ENCODE results near the gene SLC39A10. TPM values are rescaled to one million over a fixed set of nuclear protein-coding genes. Genes with fewer than 3 reads are reported as not detected.

Gene SLC39A10
- total RNA-seq, 1 donor from 2014 or later, result 62.0 TPM

GRCh38 chr2:195667974-195668373, 10.9 kb downstream of the SLC39A10 start:
- TF ChIP-seq CTCF (IDR thresholded peaks at IDR 0.05; ENCODE audit: unreplicated experiment), result no peak
- H3K4me1 Mint-ChIP-seq (ENCODE audit: unreplicated experiment), result peaks cover 3% of the 10 kb centered on the region
- H3K36me3 Mint-ChIP-seq (ENCODE audit: low read depth, unreplicated experiment), result no peaks in the 10 kb centered on the region
- H3K9me3 Mint-ChIP-seq (ENCODE audit: unreplicated experiment), result no peaks in the 10 kb centered on the region
- H3K27ac Mint-ChIP-seq (ENCODE audit: unreplicated experiment), result no peak overlapping the region
- no peak for DNase-seq (ENCODE audit: low spot score)
- H3K27me3 Mint-ChIP-seq (ENCODE audit: unreplicated experiment), result no peaks in the 10 kb centered on the region
- no peak overlapping the region for H3K4me3 Mint-ChIP-seq (ENCODE audit: unreplicated experiment)

- DNase-seq (ENCODE audit: low spot score), result no peak
- Mint-ChIP-seq H3K27ac (ENCODE audit: unreplicated experiment) (no peak overlapping the region), H3K36me3 (ENCODE audit: low read depth, unreplicated experiment) (no peaks in the 10 kb centered on the region), H3K4me1 (ENCODE audit: unreplicated experiment) (peaks cover 3% of the 10 kb centered on the region), H3K27me3 (ENCODE audit: unreplicated experiment) (peaks cover 2% of the 10 kb centered on the region), H3K9me3 (ENCODE audit: unreplicated experiment) (no peaks in the 10 kb centered on the region), H3K4me3 (ENCODE audit: unreplicated experiment) (no peak overlapping the region)
- no peak for TF ChIP-seq CTCF (IDR thresholded peaks at IDR 0.05; ENCODE audit: unreplicated experiment)
Observed at GRCh38 chr2:195670191-195670590, 13.2 kb downstream of the SLC39A10 start.

- no peak for TF ChIP-seq CTCF (IDR thresholded peaks at IDR 0.05; ENCODE audit: unreplicated experiment)
- Mint-ChIP-seq H3K9me3 (ENCODE audit: unreplicated experiment) (no peaks in the 10 kb centered on the region), H3K27ac (ENCODE audit: unreplicated experiment) (no peak overlapping the region), H3K4me1 (ENCODE audit: unreplicated experiment) (no peaks in the 10 kb centered on the region), H3K36me3 (ENCODE audit: low read depth, unreplicated experiment) (no peaks in the 10 kb centered on the region), H3K4me3 (ENCODE audit: unreplicated experiment) (no peak overlapping the region), H3K27me3 (ENCODE audit: unreplicated experiment) (peaks cover 2% of the 10 kb centered on the region)
- no peak for DNase-seq (ENCODE audit: low spot score)
Observed at GRCh38 chr2:195671563-195671962, 14.5 kb downstream of the SLC39A10 start.

GRCh38 chr2:195672674-195673073, 15.6 kb downstream of the SLC39A10 start:
- no peaks in the 10 kb centered on the region for H3K4me1 Mint-ChIP-seq (ENCODE audit: unreplicated experiment)
- no peak overlapping the region for H3K27ac Mint-ChIP-seq (ENCODE audit: unreplicated experiment)
- DNase-seq (ENCODE audit: low spot score), result no peak
- no peaks in the 10 kb centered on the region for H3K36me3 Mint-ChIP-seq (ENCODE audit: low read depth, unreplicated experiment)
- TF ChIP-seq CTCF (IDR thresholded peaks at IDR 0.05; ENCODE audit: unreplicated experiment), result no peak
- H3K4me3 Mint-ChIP-seq (ENCODE audit: unreplicated experiment), result no peak overlapping the region
- peaks cover 2% of the 10 kb centered on the region for H3K27me3 Mint-ChIP-seq (ENCODE audit: unreplicated experiment)
- H3K9me3 Mint-ChIP-seq (ENCODE audit: unreplicated experiment), result no peaks in the 10 kb centered on the region

GRCh38 chr2:195674491-195675221, 17.6 kb downstream of the SLC39A10 start:
- DNase-seq (ENCODE audit: low spot score), result no peak
- no peak overlapping the region for H3K27ac Mint-ChIP-seq (ENCODE audit: unreplicated experiment)
- no peak overlapping the region for H3K4me3 Mint-ChIP-seq (ENCODE audit: unreplicated experiment)
- no peaks in the 10 kb centered on the region for H3K36me3 Mint-ChIP-seq (ENCODE audit: low read depth, unreplicated experiment)
- no peaks in the 10 kb centered on the region for H3K9me3 Mint-ChIP-seq (ENCODE audit: unreplicated experiment)
- peaks cover 2% of the 10 kb centered on the region for H3K27me3 Mint-ChIP-seq (ENCODE audit: unreplicated experiment)
- no peaks in the 10 kb centered on the region for H3K4me1 Mint-ChIP-seq (ENCODE audit: unreplicated experiment)
- no peak for TF ChIP-seq CTCF (IDR thresholded peaks at IDR 0.05; ENCODE audit: unreplicated experiment)
